Stimulated activated naive B cell treated with anti-CD40 and anti-IgM and Interleukin-4, amounts not matched to agents 10 μg/mL and 1 μg/mL and 100 μg/mL, for 72 hours (primary cell): Measurements from ENCODE around the gene SOX10.

Source experiments
- ATAC-seq, 2 donors: fragments of 150-1000 bp; cut with Tn5 transposase; replicated peaks; 2 replicates each; pipeline ENCODE4 v1.10.0; 2021; ENCODE audit warnings: moderate library complexity in 1 of 2
- DNase-seq: peaks from one replicate; pipeline ENCODE4 v3.0.0; 2021
- H3K27ac Mint-ChIP-seq: one replicate; pipeline ENCODE4 v1.8.0; 2022; ENCODE audit warnings: mild to moderate bottlenecking, mixed read lengths
- H3K27me3 Mint-ChIP-seq, 2 donors: one replicate each; pipeline ENCODE4 v1.8.0; 2022; ENCODE audit warnings: mixed read lengths in 2 of 2
- H3K36me3 Mint-ChIP-seq, 2 donors: one replicate each; pipeline ENCODE4 v1.8.0; 2022; ENCODE audit warnings: mixed read lengths in 2 of 2, mild to moderate bottlenecking in 1 of 2
- H3K4me1 Mint-ChIP-seq, 2 donors: one replicate each; pipeline ENCODE4 v1.8.0; 2022; ENCODE audit warnings: mixed read lengths in 2 of 2, mild to moderate bottlenecking in 1 of 2
- H3K4me3 Mint-ChIP-seq, 2 donors: one replicate each; pipeline ENCODE4 v1.8.0; 2022; ENCODE audit warnings: mild to moderate bottlenecking in 2 of 2, mixed read lengths in 2 of 2, moderate library complexity in 1 of 2
- H3K9me3 Mint-ChIP-seq, 2 donors: one replicate each; pipeline ENCODE4 v1.8.0; 2022; ENCODE audit warnings: mixed read lengths in 2 of 2, mild to moderate bottlenecking in 1 of 2

Gene SOX10

DNA sequence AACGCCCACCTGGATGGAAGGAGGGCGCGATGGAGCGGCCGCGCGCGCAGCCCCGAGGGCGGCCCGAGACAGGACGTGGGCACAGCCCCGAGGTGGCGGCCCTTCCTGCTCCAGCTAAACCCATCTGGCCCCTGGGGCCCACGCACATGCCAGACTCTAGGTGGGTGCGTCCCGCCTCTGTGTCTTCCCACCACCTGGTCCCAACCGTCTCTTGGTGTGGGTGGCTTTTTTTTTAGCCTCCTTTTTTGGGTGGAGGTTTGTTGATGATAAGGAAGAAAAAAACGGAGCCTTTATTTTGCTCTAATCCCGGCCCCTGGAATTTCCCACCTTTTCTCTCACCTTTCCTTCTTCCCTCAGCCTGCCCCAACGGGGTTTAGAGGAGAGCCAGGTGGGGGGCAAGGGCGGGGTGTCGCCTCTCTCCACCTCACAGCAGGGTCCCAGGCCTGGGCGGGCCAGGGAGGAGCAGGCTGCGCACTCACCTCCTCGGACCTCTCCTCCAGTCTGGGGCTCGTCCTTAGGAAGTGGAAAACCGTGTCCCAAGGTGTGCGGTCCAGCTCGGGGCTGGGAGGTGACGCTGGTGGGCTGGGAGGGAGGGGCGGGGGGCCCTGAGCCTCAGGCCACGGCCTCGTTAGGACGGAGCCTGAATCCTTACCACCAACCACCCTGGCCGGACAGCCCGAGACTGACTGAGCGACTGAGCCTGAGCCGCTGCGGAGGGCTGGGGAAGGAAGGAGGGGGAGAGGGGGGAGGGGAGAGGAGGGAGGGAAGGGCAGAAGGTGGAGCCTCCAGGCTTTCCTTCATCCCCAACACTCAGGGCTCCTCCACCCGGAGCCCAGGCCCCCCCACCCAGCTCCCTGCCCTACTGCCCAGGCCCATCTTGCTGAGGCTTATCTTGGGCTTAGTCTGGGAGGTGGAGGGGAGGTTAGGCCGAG, at the start of gene SOX10:
TSS of gene SOX10 (minus strand) at position 696 of the 932 bp plus-strand sequence. CDS start 771 bp downstream, outside the sequence.
- no peak for DNase-seq
- Mint-ChIP-seq H3K4me1 (no peaks in the 10 kb centered on the region), H3K27me3 (no peaks in the 10 kb centered on the region), H3K36me3 (peaks cover 22 to 30% of the 10 kb centered on the region in 2 donors), H3K27ac (peak within 1 kb of the TSS; percentile 27), H3K4me3 (no peak within 1 kb of the TSS), H3K9me3 (no peaks in the 10 kb centered on the region)
- no peak for ATAC-seq

GRCh38 chr22:38033522-38034277, 49.3 kb upstream of the SOX10 start:
- H3K36me3 Mint-ChIP-seq = peaks cover 0 to 4% of the 10 kb centered on the region in 2 donors
- DNase-seq (no peak), ATAC-seq (no peak)
- no peaks in the 10 kb centered on the region for H3K27me3 Mint-ChIP-seq
- H3K4me3 Mint-ChIP-seq = no peak overlapping the region
- H3K27ac Mint-ChIP-seq = peak overlapping the region; percentile 37
- peaks cover 0 to 6% of the 10 kb centered on the region in 2 donors for H3K4me1 Mint-ChIP-seq
- H3K9me3 Mint-ChIP-seq = no peaks in the 10 kb centered on the region

DNA sequence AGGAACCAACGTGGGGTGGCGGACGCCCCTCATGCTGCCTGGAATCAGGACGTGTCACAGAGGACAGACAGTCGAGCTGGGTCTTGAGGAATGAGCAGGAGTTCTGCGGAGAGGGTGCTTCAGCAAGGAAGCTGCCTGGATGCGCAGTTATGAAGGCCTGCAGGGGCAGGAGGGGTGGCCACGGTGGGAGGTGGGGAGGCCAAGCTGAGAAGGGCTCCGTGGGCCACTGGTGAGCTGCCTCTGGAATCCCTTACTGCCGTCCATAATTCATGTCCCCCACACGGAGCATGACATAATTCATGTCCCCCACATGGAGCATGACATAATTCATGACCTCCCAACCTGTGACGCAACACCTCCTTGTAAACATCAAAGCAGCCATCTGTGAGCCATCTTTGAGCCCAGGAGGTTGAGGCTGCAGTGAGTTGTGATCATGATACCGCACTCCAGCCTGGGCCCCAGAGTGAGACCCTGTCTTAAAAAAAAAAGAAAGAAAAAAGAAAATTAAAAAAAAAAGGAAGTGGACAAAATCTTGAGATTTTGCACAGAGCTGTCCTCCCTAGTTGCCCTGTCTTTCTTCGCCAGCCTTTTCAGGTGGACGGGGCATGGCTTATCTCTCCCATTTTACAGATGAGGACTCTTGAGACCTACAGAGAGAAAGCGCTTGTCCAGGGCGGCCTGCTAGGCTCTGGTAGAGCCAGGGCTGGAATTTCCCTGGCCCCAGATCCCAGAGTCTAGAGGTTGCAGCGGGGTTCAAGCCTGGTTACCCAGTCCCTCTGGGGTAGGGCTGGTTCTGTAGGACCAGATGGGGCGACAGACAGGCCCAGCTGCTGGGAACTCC, 48.5 kb upstream of the SOX10 start:
- no peak for ATAC-seq
- Mint-ChIP-seq H3K4me1 (peaks cover 0 to 6% of the 10 kb centered on the region in 2 donors), H3K4me3 (no peak overlapping the region), H3K27ac (no peak overlapping the region), H3K36me3 (peaks cover 0 to 4% of the 10 kb centered on the region in 2 donors), H3K27me3 (no peaks in the 10 kb centered on the region), H3K9me3 (no peaks in the 10 kb centered on the region)
- no peak for DNase-seq

DNA sequence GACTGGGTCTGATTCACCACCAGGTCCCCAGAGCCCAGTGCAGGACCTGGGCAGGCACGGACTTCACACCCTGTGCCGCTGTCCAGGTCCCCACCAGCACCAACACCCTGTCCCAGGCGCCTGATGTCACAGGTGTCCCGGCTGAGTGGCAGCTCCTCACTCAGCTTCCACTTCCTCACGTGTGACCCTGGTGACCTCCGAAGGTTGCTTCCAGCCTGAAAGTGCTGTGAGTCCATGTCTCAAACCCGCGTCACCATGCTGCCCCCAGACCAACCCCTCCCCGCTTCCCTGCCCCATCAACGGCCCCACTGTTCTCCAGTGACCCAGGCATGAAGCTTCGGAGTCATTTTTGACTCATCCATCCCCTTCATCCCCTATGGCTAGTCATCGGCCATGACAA, 47.1 kb upstream of the SOX10 start:
- DNase-seq (no peak), ATAC-seq (no peak)
- Mint-ChIP-seq H3K4me3 (no peak overlapping the region), H3K27me3 (no peaks in the 10 kb centered on the region), H3K9me3 (no peaks in the 10 kb centered on the region), H3K36me3 (peaks cover 0 to 4% of the 10 kb centered on the region in 2 donors), H3K27ac (no peak overlapping the region), H3K4me1 (peaks cover 4 to 6% of the 10 kb centered on the region in 2 donors)

GRCh38 chr22:38030311-38031133, 46.2 kb upstream of the SOX10 start:
- Mint-ChIP-seq H3K9me3 (no peaks in the 10 kb centered on the region), H3K36me3 (peaks cover 0 to 4% of the 10 kb centered on the region in 2 donors), H3K4me3 (no peak overlapping the region), H3K27me3 (no peaks in the 10 kb centered on the region), H3K27ac (no peak overlapping the region), H3K4me1 (peaks cover 4 to 5% of the 10 kb centered on the region in 2 donors)
- DNase-seq (no peak), ATAC-seq (no peak)

GRCh38 chr22:38029901-38030300, 45.5 kb upstream of the SOX10 start:
- H3K4me3 Mint-ChIP-seq = no peak overlapping the region
- DNase-seq = no peak
- H3K36me3 Mint-ChIP-seq = peaks cover 0 to 4% of the 10 kb centered on the region in 2 donors
- no peak for ATAC-seq
- no peak overlapping the region for H3K27ac Mint-ChIP-seq
- H3K4me1 Mint-ChIP-seq = peaks cover under 1 to 4% of the 10 kb centered on the region in 2 donors
- H3K27me3 Mint-ChIP-seq = no peaks in the 10 kb centered on the region
- H3K9me3 Mint-ChIP-seq = no peaks in the 10 kb centered on the region

DNA sequence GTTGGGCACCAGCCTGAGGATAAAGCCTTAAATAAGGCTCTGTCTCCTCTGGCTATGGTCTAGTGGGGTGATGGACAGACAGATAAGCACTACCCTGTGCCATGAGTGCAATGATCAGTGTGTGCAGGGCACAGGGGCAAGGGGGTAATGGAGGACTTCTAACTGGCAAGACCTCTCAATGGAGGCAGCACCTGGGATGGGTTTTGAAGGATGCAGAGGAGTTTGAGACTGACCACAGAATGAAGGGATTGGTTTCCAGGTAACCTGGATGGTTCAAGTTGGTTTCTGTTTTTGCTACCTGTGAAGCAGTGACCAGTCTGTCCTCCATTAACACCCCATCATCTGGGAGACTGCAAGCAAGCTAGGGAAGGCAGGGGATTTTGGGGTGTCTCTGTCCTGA, 45.0 kb upstream of the SOX10 start:
- Mint-ChIP-seq H3K36me3 (peaks cover 0 to 4% of the 10 kb centered on the region in 2 donors), H3K4me1 (peaks cover 0 to 4% of the 10 kb centered on the region in 2 donors)

DNA sequence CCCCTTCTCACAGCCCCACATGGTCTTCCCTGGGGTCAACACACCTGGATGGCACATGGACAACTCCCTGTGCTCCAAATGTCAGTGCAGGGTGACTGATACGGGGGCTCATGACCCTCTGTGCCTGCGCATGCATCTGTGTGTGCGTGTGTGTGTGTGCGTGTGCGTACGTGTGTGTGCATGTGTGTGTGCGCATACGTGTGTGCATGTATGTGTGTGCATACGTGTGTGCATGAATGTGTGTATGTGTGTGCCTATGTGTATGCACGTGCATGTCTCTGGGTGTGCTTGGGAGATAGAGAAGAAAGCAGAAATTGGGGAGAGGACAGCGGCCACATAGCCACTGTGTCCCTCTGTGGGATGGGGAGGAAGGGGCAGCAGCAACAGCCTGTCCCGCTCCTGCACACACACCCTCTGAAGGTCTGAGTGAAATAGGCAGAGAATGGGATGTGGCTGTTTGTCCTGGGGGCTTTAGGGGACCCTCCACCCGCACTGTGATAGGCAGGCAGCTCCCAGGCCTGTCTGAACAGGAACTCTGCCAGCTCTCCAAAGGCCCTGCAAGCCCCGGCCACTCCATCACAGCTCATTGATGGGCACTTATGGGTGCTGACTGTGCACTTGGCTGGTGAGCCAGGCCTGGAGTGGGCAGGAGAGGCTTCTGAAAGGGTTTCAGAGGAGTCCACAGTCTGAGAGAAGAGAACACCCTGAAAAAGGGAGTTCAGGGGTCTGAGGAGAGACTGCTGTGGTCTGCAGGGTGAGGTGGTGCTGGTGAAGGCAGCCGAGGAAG, 44.2 kb upstream of the SOX10 start:
- H3K27me3 Mint-ChIP-seq = no peaks in the 10 kb centered on the region
- H3K36me3 Mint-ChIP-seq = peaks cover 0 to 4% of the 10 kb centered on the region in 2 donors
- ATAC-seq (no peak), DNase-seq (no peak)
- no peak overlapping the region for H3K4me3 Mint-ChIP-seq
- no peak overlapping the region for H3K27ac Mint-ChIP-seq
- no peaks in the 10 kb centered on the region for H3K9me3 Mint-ChIP-seq
- H3K4me1 Mint-ChIP-seq = peaks cover 0 to 4% of the 10 kb centered on the region in 2 donors

More for the DNA sequence above, 45.0 kb upstream of the SOX10 start:
- ATAC-seq = no peak
- Mint-ChIP-seq H3K4me3 (no peak overlapping the region), H3K27ac (no peak overlapping the region), H3K9me3 (no peaks in the 10 kb centered on the region), H3K27me3 (no peaks in the 10 kb centered on the region)
- DNase-seq = no peak

DNA sequence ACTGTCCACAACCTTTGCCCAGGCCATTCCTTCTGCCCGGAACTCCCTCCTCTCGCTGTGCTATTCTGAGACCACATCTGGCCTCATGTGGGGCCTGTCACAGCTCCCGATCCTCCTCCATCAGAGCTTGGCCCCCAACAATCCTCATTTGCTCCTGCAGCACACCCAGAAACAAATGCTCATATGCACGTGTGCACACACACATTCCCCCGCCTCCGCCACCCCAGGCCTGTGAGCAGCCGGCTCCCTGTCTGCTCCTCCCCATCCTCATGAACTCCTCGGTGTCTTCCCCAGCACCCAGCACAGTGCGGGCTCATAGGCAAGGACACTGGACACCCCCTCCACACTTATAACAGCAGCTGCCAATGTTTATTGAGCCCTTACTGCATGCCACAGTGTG, 43.1 kb upstream of the SOX10 start:
- DNase-seq (no peak), ATAC-seq (no peak)
- Mint-ChIP-seq H3K36me3 (peaks cover 0 to 4% of the 10 kb centered on the region in 2 donors), H3K9me3 (no peaks in the 10 kb centered on the region), H3K27ac (no peak overlapping the region), H3K4me3 (no peak overlapping the region), H3K4me1 (peaks cover 0 to 4% of the 10 kb centered on the region in 2 donors), H3K27me3 (no peaks in the 10 kb centered on the region)

- peaks cover 0 to 2% of the 10 kb centered on the region in 2 donors for H3K36me3 Mint-ChIP-seq
- ATAC-seq = no peak
Observed at GRCh38 chr22:38026130-38027111, 42.1 kb upstream of the SOX10 start.

GRCh38 chr22:38025514-38025913, 41.2 kb upstream of the SOX10 start:
- DNase-seq = no peak
- ATAC-seq = no peak
- no peaks in the 10 kb centered on the region for H3K27me3 Mint-ChIP-seq
- H3K27ac Mint-ChIP-seq = no peak overlapping the region
- H3K36me3 Mint-ChIP-seq = peaks cover 0 to 2% of the 10 kb centered on the region in 2 donors
- H3K9me3 Mint-ChIP-seq = no peaks in the 10 kb centered on the region
- no peak overlapping the region for H3K4me3 Mint-ChIP-seq
- H3K4me1 Mint-ChIP-seq = peaks cover 2 to 4% of the 10 kb centered on the region in 2 donors

More at GRCh38 chr22:38026130-38027111, 42.1 kb upstream of the SOX10 start:
- no peaks in the 10 kb centered on the region for H3K27me3 Mint-ChIP-seq
- DNase-seq = no peak
- H3K27ac Mint-ChIP-seq = no peak overlapping the region
- H3K4me1 Mint-ChIP-seq = peaks cover 0 to 4% of the 10 kb centered on the region in 2 donors
- H3K9me3 Mint-ChIP-seq = no peaks in the 10 kb centered on the region
- H3K4me3 Mint-ChIP-seq = no peak overlapping the region

DNA sequence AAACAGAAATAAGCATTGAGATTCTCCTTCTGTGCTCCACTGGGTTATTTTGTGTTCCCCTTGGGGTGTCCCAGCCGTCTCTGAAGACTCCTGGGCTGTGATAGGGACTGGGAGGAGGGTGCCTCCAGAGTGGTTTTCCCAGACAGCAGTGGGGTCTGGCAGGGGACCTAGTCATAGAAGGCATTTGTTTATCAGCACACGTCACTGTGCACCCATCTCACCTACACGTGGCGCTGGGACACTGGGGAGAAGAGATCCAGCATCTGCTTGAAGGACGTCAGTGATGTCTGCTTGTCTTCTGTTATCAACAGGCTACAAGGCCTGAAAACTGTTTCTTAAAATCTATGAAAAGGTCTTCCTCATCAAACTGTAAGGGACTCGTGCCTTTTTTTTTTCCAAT, 38.7 kb upstream of the SOX10 start:
- H3K27me3 Mint-ChIP-seq = no peaks in the 10 kb centered on the region
- H3K4me3 Mint-ChIP-seq = no peak overlapping the region
- H3K9me3 Mint-ChIP-seq = no peaks in the 10 kb centered on the region
- ATAC-seq = no peak
- H3K36me3 Mint-ChIP-seq = no peaks in the 10 kb centered on the region
- no peak overlapping the region for H3K27ac Mint-ChIP-seq
- DNase-seq = no peak
- peaks cover 2 to 4% of the 10 kb centered on the region in 2 donors for H3K4me1 Mint-ChIP-seq
